ENCODE data around the gene TTC34. TPM values are rescaled to one million over a fixed set of nuclear protein-coding genes. Genes with fewer than 3 reads are reported as not detected.

TTC34 gene
- total RNA-seq, 1 donor = 0.36 TPM

DNA sequence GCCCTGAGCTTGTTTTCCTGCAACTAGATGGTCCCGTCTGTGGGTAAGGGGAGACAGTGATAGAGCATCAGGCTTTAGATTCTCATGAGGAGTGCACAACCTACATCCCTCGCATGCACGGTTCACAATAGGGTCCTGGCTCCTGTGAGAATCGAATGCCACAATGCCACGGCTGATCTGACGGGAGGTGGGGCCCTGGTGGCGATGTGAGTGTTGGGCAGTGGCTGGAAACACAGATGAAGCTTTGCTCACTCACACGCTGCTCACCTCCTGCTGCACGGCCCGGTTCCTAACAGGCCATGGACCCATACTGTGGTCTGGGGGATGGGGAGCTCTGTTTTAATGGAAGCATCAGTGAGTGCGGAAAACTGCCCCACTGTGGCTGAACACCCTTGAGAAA is 35.8 kb upstream of the TTC34 start:
- Histone ChIP-seq H3K36me3 (ENCODE audit: insufficient read depth, low read length) (no peaks in the 10 kb centered on the region), H2AFZ (ENCODE audit: low read length) (no peak overlapping the region), H3K9me3 (ENCODE audit: low read depth, low read length) (no peaks in the 10 kb centered on the region), H3K79me2 (ENCODE audit: insufficient read depth, low read length) (no peaks in the 10 kb centered on the region), H3K4me3 (ENCODE audit: insufficient read depth, low read length) (no peak overlapping the region), H3K27ac (ENCODE audit: low read depth, low read length) (no peak overlapping the region), H3K27me3 (ENCODE audit: insufficient read depth, low read length) (no peaks in the 10 kb centered on the region), H3K4me1 (ENCODE audit: insufficient read depth, low read length) (no peaks in the 10 kb centered on the region), H4K20me1 (ENCODE audit: insufficient read depth, low read length) (no peaks in the 10 kb centered on the region), H3K4me2 (ENCODE audit: insufficient read depth, low read length) (no peak overlapping the region)
- DNase-seq (ENCODE audit: insufficient read length, low spot score, missing footprints) = no peak
- no peak for TF ChIP-seq CTCF (IDR thresholded peaks at IDR 0.05; ENCODE audit: extremely low read depth, low read depth, low read length)

- Histone ChIP-seq H3K9me3 (ENCODE audit: low read depth, low read length) (no peaks in the 10 kb centered on the region), H3K27me3 (ENCODE audit: insufficient read depth, low read length) (no peaks in the 10 kb centered on the region), H4K20me1 (ENCODE audit: insufficient read depth, low read length) (no peaks in the 10 kb centered on the region), H3K79me2 (ENCODE audit: insufficient read depth, low read length) (no peaks in the 10 kb centered on the region), H3K4me2 (ENCODE audit: insufficient read depth, low read length) (no peak overlapping the region), H3K4me3 (ENCODE audit: insufficient read depth, low read length) (no peak overlapping the region), H3K36me3 (ENCODE audit: insufficient read depth, low read length) (no peaks in the 10 kb centered on the region), H2AFZ (ENCODE audit: low read length) (no peak overlapping the region), H3K4me1 (ENCODE audit: insufficient read depth, low read length) (no peaks in the 10 kb centered on the region), H3K27ac (ENCODE audit: low read depth, low read length) (no peak overlapping the region)
- peak; percentile 66 for DNase-seq (ENCODE audit: insufficient read length, low spot score, missing footprints)
- TF ChIP-seq CTCF (IDR thresholded peaks at IDR 0.05; ENCODE audit: extremely low read depth, low read depth, low read length) = no peak
These were observed 35.0 kb upstream of the TTC34 start for GRCh38 chr1:2836333-2836970.

- no peak overlapping the region for H3K4me3 ChIP-seq (ENCODE audit: insufficient read depth, low read length)
- H3K36me3 ChIP-seq (ENCODE audit: insufficient read depth, low read length) = no peaks in the 10 kb centered on the region
- H3K9me3 ChIP-seq (ENCODE audit: low read depth, low read length) = no peaks in the 10 kb centered on the region
- no peaks in the 10 kb centered on the region for H3K27me3 ChIP-seq (ENCODE audit: insufficient read depth, low read length)
- no peaks in the 10 kb centered on the region for H3K79me2 ChIP-seq (ENCODE audit: insufficient read depth, low read length)
- peak; percentile 55 for DNase-seq (ENCODE audit: insufficient read length, low spot score, missing footprints)
- H4K20me1 ChIP-seq (ENCODE audit: insufficient read depth, low read length) = no peaks in the 10 kb centered on the region
- H2AFZ ChIP-seq (ENCODE audit: low read length) = no peak overlapping the region
- no peak overlapping the region for H3K4me2 ChIP-seq (ENCODE audit: insufficient read depth, low read length)
- TF ChIP-seq CTCF (IDR thresholded peaks at IDR 0.05; ENCODE audit: extremely low read depth, low read depth, low read length) = no peak
- H3K4me1 ChIP-seq (ENCODE audit: insufficient read depth, low read length) = no peaks in the 10 kb centered on the region
- H3K27ac ChIP-seq (ENCODE audit: low read depth, low read length) = no peak overlapping the region
These were observed 34.2 kb upstream of the TTC34 start for GRCh38 chr1:2835650-2836159.

GRCh38 chr1:2834741-2835564 is 33.5 kb upstream of the TTC34 start:
- H3K27me3 ChIP-seq (ENCODE audit: insufficient read depth, low read length) = no peaks in the 10 kb centered on the region
- H3K4me1 ChIP-seq (ENCODE audit: insufficient read depth, low read length) = no peaks in the 10 kb centered on the region
- peak; percentile 66 for DNase-seq (ENCODE audit: insufficient read length, low spot score, missing footprints)
- no peaks in the 10 kb centered on the region for H3K79me2 ChIP-seq (ENCODE audit: insufficient read depth, low read length)
- H3K27ac ChIP-seq (ENCODE audit: low read depth, low read length) = no peak overlapping the region
- no peaks in the 10 kb centered on the region for H3K36me3 ChIP-seq (ENCODE audit: insufficient read depth, low read length)
- no peak for TF ChIP-seq CTCF (IDR thresholded peaks at IDR 0.05; ENCODE audit: extremely low read depth, low read depth, low read length)
- no peak overlapping the region for H3K4me3 ChIP-seq (ENCODE audit: insufficient read depth, low read length)
- no peak overlapping the region for H2AFZ ChIP-seq (ENCODE audit: low read length)
- H3K9me3 ChIP-seq (ENCODE audit: low read depth, low read length) = no peaks in the 10 kb centered on the region
- no peaks in the 10 kb centered on the region for H4K20me1 ChIP-seq (ENCODE audit: insufficient read depth, low read length)
- no peak overlapping the region for H3K4me2 ChIP-seq (ENCODE audit: insufficient read depth, low read length)

All from osteoblast (primary cell).